DOHH2 (cell line): ENCODE data around the gene NPPA.

Experiments used
- EZH2phosphoT487 ChIP-seq: fragments of 200-600 bp; sonication (generic); IDR thresholded peaks from 2 replicates; pipeline ENCODE4 v1.6.1; 2017; ENCODE audit warnings: borderline replicate concordance, mild to moderate bottlenecking, antibody characterized with exemption, low read length, moderate library complexity, mixed read lengths
- TF ChIP-seq, protein P1 (sequence below): fragments of 200-600 bp; sonication (generic); IDR thresholded peaks from one replicate; pipeline ENCODE4 v1.5.1; 2014; ENCODE audit warnings: antibody characterized with exemption, mild to moderate bottlenecking, low read depth, low read length; ENCODE audit not compliant: poor library complexity, severe bottlenecking

DNA sequence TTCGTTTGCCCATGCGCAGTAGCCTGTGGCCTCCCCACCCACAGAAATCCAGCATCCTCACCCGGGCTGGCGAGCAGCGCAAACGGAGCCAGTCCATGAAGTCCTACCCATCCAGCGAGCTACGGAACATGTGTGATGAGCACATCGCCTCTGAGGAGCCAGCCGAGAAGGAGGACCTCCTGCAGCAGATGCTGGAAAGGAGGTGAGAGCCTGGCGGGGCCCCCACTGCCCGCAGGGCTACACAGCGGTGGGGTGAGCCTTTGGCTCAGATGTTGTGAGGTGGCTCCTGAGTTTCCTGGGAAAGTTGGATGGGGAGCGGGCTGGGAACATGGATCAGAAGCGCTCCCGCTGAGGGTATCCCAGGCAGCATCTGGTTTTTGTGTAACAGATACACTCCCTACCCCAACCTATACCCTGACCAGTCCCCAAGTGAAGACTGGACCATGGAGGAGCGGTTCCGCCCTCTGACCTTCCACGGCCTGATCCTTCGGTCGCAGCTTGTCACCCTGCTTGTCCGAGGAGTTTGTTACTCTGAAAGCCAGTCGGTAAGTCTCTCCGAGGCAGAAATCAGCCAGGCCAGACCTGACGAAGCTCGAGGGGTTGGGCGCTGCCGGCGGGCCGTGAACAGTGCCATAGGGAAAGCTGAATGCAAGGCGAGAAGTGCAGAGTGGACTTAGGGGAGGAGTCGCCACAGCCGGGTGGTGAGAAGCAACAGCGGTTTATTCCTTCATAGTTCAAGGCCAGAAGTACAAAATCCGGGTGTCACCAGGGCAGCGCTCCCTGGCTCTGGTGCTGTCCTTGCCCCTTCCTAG, 10.4 kb downstream of the NPPA start:
- TF ChIP-seq, protein P1, sequence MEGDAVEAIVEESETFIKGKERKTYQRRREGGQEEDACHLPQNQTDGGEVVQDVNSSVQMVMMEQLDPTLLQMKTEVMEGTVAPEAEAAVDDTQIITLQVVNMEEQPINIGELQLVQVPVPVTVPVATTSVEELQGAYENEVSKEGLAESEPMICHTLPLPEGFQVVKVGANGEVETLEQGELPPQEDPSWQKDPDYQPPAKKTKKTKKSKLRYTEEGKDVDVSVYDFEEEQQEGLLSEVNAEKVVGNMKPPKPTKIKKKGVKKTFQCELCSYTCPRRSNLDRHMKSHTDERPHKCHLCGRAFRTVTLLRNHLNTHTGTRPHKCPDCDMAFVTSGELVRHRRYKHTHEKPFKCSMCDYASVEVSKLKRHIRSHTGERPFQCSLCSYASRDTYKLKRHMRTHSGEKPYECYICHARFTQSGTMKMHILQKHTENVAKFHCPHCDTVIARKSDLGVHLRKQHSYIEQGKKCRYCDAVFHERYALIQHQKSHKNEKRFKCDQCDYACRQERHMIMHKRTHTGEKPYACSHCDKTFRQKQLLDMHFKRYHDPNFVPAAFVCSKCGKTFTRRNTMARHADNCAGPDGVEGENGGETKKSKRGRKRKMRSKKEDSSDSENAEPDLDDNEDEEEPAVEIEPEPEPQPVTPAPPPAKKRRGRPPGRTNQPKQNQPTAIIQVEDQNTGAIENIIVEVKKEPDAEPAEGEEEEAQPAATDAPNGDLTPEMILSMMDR: no peak
- TF ChIP-seq EZH2phosphoT487: no peak
